HepG2 (cell line): ENCODE data around the gene ZNF844. TPM values are rescaled to one million over a fixed set of nuclear protein-coding genes. Genes with fewer than 3 reads are reported as not detected.

ENCODE experiments used
- AGO2 ChIP-seq: fragments of 200-400 bp; formaldehyde crosslinking; optimal IDR thresholded peaks from 2 replicates; pipeline ENCODE3; 2017; ENCODE audit warnings: mild to moderate bottlenecking, low read depth, low read length, moderate library complexity
- CHD2 ChIP-seq: IDR thresholded peaks from 2 replicates; pipeline ENCODE4 v1.6.1; 2011; ENCODE audit warnings: low read depth, low read length, improper control_type of control experiment
- GPN1 ChIP-seq: sonication (generic); formaldehyde crosslinking; IDR thresholded peaks from 2 replicates; pipeline ENCODE4 v1.5.1; 2020; ENCODE audit warnings: missing genetic modification reagents, borderline replicate concordance
- HMGXB3 ChIP-seq: sonication (generic); formaldehyde crosslinking; IDR thresholded peaks from 2 replicates; pipeline ENCODE4 v1.4.0; 2020; ENCODE audit warnings: missing genetic modification reagents, borderline replicate concordance
- HOXA9 ChIP-seq: sonication (generic); formaldehyde crosslinking; IDR thresholded peaks from 2 replicates; pipeline ENCODE4 v1.8.1; 2022; ENCODE audit warnings: missing genetic modification reagents, mild to moderate bottlenecking, moderate library complexity, borderline replicate concordance
- KLF12 ChIP-seq: sonication (generic); formaldehyde crosslinking; IDR thresholded peaks from 2 replicates; pipeline ENCODE4 v1.4.0; 2020; ENCODE audit warnings: missing genetic modification reagents, borderline replicate concordance
- MXD3 ChIP-seq: IDR thresholded peaks from 2 replicates; pipeline ENCODE4 v1.6.1; 2016; ENCODE audit warnings: mild to moderate bottlenecking, missing biosample characterization, missing genetic modification reagents
- POLR2A ChIP-seq, 2 experiments: IDR thresholded peaks; 2 replicates each; pipeline ENCODE4 v1.6.1; 2011; ENCODE audit warnings: low read depth in 2 of 2, low read length in 2 of 2, mild to moderate bottlenecking in 1 of 2, moderate library complexity in 1 of 2; ENCODE audit not compliant: insufficient read depth in 1 of 2
- PRDM10 ChIP-seq: sonication (generic); formaldehyde crosslinking; IDR thresholded peaks from 2 replicates; pipeline ENCODE4 v1.4.0; 2020; ENCODE audit warnings: low read depth, missing genetic modification reagents
- SIN3A ChIP-seq: IDR thresholded peaks from 2 replicates; pipeline ENCODE4 v1.6.1; 2011; ENCODE audit warnings: low read depth, mild to moderate bottlenecking, control low read depth, low read length, borderline replicate concordance
- YEATS4 ChIP-seq: sonication (generic); formaldehyde crosslinking; IDR thresholded peaks from 2 replicates; pipeline ENCODE4 v1.4.0; 2020; ENCODE audit warnings: missing genetic modification reagents, borderline replicate concordance
- ZFP62 ChIP-seq: sonication (generic); formaldehyde crosslinking; IDR thresholded peaks from 2 replicates; pipeline ENCODE4 v1.4.0; 2020; ENCODE audit warnings: missing genetic modification reagents
- ZFX ChIP-seq: sonication (generic); formaldehyde crosslinking; IDR thresholded peaks from 2 replicates; pipeline ENCODE4 v1.4.0; 2020; ENCODE audit warnings: mild to moderate bottlenecking, low read depth, missing genetic modification reagents, moderate library complexity
- ZKSCAN1 ChIP-seq: fragments of 150-350 bp; IDR thresholded peaks from 2 replicates; pipeline ENCODE4 v1.6.1; 2014; ENCODE audit warnings: low read length
- ZNF12 ChIP-seq: sonication (generic); formaldehyde crosslinking; IDR thresholded peaks from 2 replicates; pipeline ENCODE4 v1.5.0; 2020; ENCODE audit warnings: missing genetic modification reagents
- ZNF124 ChIP-seq: sonication (generic); formaldehyde crosslinking; IDR thresholded peaks from 2 replicates; pipeline ENCODE4 v1.4.0; 2020; ENCODE audit warnings: missing genetic modification reagents
- ZNF180 ChIP-seq: sonication (generic); formaldehyde crosslinking; IDR thresholded peaks from 2 replicates; pipeline ENCODE4 v1.4.0; 2020; ENCODE audit warnings: low read depth, missing genetic modification reagents, borderline replicate concordance
- ZNF337 ChIP-seq: sonication (generic); formaldehyde crosslinking; IDR thresholded peaks from 2 replicates; pipeline ENCODE4 v1.5.1; 2020; ENCODE audit warnings: missing genetic modification reagents, low read depth, mild to moderate bottlenecking, borderline replicate concordance
- ZNF550 ChIP-seq: sonication (generic); formaldehyde crosslinking; IDR thresholded peaks from 2 replicates; pipeline ENCODE4 v1.4.0; 2020; ENCODE audit warnings: mild to moderate bottlenecking, missing genetic modification reagents, borderline replicate concordance
- ZNF556 ChIP-seq: sonication (generic); formaldehyde crosslinking; IDR thresholded peaks from 2 replicates; pipeline ENCODE4 v1.4.0; 2020; ENCODE audit warnings: mild to moderate bottlenecking, missing genetic modification reagents, borderline replicate concordance
- polyA plus RNA-seq, 8 experiments: library from polyadenylated mRNA; depleted of rRNA in 3 of 8; stranded (reverse) in 7 of 8; unstranded in 1 of 8; fragments of >200 nt; fragmentation: Illumina TruSeq in 4 of 8; extraction: Trizol in 4 of 8; gene quantifications; 2 replicates each; pipeline versions ENCODE4 v1.2.1 to v1.2.3, GENCODE V29; 2011 to 2016; ENCODE audit warnings: low read depth in 4 of 8, missing spikeins in 1 of 8, mixed read lengths in 1 of 8; ENCODE audit not compliant: insufficient read depth in 1 of 8
- total RNA-seq, 5 experiments: library from RNA; depleted of rRNA; stranded (reverse); fragments of >200 nt; fragmentation: Illumina TruSeq; extraction: Trizol; gene quantifications; 2 replicates each; pipeline ENCODE4 v1.2.3, GENCODE V29; 2016; ENCODE audit warnings: low read depth in 1 of 5

ZNF844 gene
- total and polyA plus RNA-seq, 2 of the 13 experiments (the other 11 are each of a cell fraction or from before 2014, with no cell fraction given), result 1.0 to 3.2 TPM

- TF ChIP-seq SIN3A (peak; percentile 44; the same call in 1 of the 2 replicates), AGO2 (peak; percentile 95), ZFP62 (CRISPR knock-in tag) (no peak), ZNF550 (CRISPR knock-in tag) (0 out of 2 replicates have a peak, but pooled peaks have one; percentile 42), YEATS4 (CRISPR knock-in tag) (0 out of 2 replicates have a peak, but pooled peaks have one; percentile 4), ZFX (CRISPR knock-in tag) (peak; percentile 92), ZNF124 (0 out of 2 replicates have a peak, but pooled peaks have one; percentile 46), PRDM10 (no peak), ZKSCAN1 (no peak), ZNF337 (0 out of 2 replicates have a peak, but pooled peaks have one; percentile 42), ZNF12 (CRISPR knock-in tag) (peak; percentile 23; the same call in 1 of the 2 replicates), KLF12 (CRISPR knock-in tag) (0 out of 2 replicates have a peak, but pooled peaks have one; percentile 23), HOXA9 (peak; percentile 76), CHD2 (0 out of 2 replicates have a peak, but pooled peaks have one; percentile 9), ZNF556 (CRISPR knock-in tag) (peak; percentile 71; the same call in 1 of the 2 replicates), HMGXB3 (no peak), POLR2A (IDR thresholded peaks at IDR 0.05; ENCODE audit: insufficient read depth in 1 of 2, low read depth in 2 of 2, low read length in 2 of 2) (peak; percentile 89 to 91), ZNF180 (CRISPR knock-in tag) (no peak), MXD3 (CRISPR knock-in tag) (peak; percentile 44; the same call in 1 of the 2 replicates), GPN1 (no peak)
Observed at GRCh38 chr19:12035220-12036172, 29.0 kb upstream of the ZNF844 start, which contains the start of gene ZNF433 (continued).
